ENCODE results near the gene TMEM135.
A peak's percentile ranks its signal among the peaks of the same experiment; 100 is the strongest.
"Not testable (repeated sequence)": the region's sequence is repeated elsewhere in the genome, so short reads cannot be mapped to it uniquely, and the experiment has no call there.

TMEM135 gene

DNA sequence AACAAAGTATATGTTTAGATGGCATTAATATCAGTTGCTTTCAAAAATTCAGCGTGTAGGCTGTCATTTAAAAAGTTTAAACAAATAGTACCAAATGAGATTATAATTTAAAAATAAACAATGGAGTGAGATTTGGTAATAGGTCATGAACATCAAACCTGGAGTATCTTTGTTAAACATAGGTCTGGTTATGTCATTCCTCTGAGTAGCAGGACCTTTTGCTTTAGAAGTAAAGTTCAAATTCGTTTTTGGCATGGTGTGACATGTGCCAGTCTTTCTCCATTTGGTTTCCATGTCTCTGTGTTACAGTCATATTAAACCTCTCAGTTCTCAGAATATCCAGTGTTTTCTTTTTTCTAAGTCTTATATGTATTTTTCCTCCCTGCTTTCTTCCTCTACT lies 242.4 kb downstream of the TMEM135 start:
- Mint-ChIP-seq H3K36me3 (ENCODE audit: low read depth) (peaks cover 1% of the 10 kb centered on the region), H3K9me3 (no peaks in the 10 kb centered on the region), H3K27ac (no peak overlapping the region), H3K4me3 (no peak overlapping the region), H3K27me3 (ENCODE audit: low read depth, poor library complexity) (no peaks in the 10 kb centered on the region), H3K4me1 (no peaks in the 10 kb centered on the region)
- TF ChIP-seq, protein P1, sequence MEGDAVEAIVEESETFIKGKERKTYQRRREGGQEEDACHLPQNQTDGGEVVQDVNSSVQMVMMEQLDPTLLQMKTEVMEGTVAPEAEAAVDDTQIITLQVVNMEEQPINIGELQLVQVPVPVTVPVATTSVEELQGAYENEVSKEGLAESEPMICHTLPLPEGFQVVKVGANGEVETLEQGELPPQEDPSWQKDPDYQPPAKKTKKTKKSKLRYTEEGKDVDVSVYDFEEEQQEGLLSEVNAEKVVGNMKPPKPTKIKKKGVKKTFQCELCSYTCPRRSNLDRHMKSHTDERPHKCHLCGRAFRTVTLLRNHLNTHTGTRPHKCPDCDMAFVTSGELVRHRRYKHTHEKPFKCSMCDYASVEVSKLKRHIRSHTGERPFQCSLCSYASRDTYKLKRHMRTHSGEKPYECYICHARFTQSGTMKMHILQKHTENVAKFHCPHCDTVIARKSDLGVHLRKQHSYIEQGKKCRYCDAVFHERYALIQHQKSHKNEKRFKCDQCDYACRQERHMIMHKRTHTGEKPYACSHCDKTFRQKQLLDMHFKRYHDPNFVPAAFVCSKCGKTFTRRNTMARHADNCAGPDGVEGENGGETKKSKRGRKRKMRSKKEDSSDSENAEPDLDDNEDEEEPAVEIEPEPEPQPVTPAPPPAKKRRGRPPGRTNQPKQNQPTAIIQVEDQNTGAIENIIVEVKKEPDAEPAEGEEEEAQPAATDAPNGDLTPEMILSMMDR (IDR thresholded peaks at IDR 0.05) = no peak
- no peak for DNase-seq

DNA sequence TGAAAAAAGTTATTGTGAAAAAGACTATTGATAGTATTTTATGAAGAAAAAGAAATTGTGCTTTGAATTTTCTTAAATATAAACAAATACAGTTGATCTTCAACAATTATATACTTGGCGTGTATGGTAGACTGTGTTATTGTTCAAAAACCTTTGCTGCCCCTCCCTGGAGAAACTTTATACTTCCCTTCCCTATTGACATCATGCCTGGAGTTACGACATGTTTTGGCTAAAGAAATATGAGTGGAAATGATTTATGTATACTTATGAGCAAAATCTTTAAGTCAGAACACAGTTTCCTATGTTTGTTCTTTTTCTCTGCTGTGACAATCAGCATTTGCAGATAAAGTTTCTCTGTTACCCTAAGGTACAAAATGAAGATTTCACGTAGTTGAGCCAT lies 243.8 kb downstream of the TMEM135 start:
- no peak for DNase-seq
- Mint-ChIP-seq H3K27ac (no peak overlapping the region), H3K4me3 (no peak overlapping the region), H3K36me3 (ENCODE audit: low read depth) (peaks cover 14% of the 10 kb centered on the region), H3K4me1 (no peaks in the 10 kb centered on the region), H3K27me3 (ENCODE audit: low read depth, poor library complexity) (no peaks in the 10 kb centered on the region), H3K9me3 (peaks cover 3% of the 10 kb centered on the region)
- TF ChIP-seq, protein P1 (IDR thresholded peaks at IDR 0.05) = no peak

DNA sequence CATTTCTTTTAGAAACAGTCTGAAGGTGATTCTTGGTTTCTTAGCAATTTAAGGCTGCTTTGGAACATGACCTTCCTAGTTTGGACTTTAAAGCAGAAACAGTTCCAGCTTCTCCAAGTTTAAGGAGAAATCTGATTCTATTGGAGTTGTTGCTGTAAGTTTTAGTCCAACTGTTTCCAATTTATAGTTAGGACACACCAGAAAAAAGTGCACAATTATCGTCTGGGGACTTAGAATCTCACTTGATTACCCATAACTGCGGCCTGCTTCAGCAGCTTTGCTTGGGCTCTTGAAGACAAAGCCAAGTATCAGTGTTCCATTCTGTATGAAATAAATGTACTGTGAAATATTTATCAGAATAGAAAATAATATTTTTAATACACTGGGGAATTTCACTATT lies 246.6 kb downstream of the TMEM135 start:
- no peak for DNase-seq
- Mint-ChIP-seq H3K4me1 (no peaks in the 10 kb centered on the region), H3K4me3 (no peak overlapping the region), H3K9me3 (peaks cover 3% of the 10 kb centered on the region), H3K36me3 (ENCODE audit: low read depth) (peaks cover 22% of the 10 kb centered on the region), H3K27ac (no peak overlapping the region), H3K27me3 (ENCODE audit: low read depth, poor library complexity) (no peaks in the 10 kb centered on the region)
- TF ChIP-seq, protein P1 (IDR thresholded peaks at IDR 0.05) = no peak

DNA sequence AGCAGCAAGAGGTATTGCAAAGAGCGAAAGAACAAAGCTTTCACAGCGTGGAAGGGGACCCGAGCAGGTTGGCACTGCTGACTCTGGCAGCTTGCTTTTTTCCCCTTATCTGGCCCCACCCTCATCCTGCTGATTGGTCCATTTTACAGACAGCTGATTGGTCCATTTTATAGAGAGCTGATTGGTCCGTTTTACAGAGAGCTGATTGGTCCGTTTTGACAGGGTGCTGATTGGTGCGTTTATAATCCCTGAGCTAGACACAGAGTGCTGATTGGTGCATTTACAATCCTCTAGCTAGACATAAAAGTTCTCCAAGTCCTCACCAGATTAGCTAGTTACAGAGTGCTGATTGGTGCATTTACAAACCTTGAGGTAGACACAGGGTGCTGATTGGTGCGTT lies 247.9 kb downstream of the TMEM135 start:
- H3K27ac Mint-ChIP-seq; H3K9me3 Mint-ChIP-seq; H3K4me1 Mint-ChIP-seq; H3K27me3 Mint-ChIP-seq (ENCODE audit: low read depth, poor library complexity); H3K4me3 Mint-ChIP-seq; DNase-seq: not testable (repeated sequence)
- peaks cover 26% of the 10 kb centered on the region for H3K36me3 Mint-ChIP-seq (ENCODE audit: low read depth)

DNA sequence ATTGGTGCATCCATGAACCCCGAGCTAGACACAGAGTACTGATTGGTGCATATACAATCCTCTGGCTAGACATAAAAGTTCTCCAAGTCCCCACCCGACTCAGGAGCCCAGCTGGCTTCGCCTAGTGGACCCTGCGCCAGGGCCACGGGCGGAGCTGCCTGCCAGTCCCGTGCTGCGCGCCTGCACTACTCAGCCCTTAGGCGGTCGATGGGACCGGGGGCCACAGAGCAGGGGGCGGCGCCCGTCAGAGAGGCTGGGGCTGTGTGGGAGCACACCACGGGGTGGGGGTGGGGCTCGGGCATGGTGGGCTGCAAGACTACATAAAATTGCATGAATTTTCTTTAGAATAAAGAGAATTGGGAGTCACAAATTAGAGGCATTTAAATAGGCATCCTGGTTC lies 248.6 kb downstream of the TMEM135 start:
- no peak for DNase-seq
- H3K36me3 Mint-ChIP-seq (ENCODE audit: low read depth) = peaks cover 26% of the 10 kb centered on the region

DNA sequence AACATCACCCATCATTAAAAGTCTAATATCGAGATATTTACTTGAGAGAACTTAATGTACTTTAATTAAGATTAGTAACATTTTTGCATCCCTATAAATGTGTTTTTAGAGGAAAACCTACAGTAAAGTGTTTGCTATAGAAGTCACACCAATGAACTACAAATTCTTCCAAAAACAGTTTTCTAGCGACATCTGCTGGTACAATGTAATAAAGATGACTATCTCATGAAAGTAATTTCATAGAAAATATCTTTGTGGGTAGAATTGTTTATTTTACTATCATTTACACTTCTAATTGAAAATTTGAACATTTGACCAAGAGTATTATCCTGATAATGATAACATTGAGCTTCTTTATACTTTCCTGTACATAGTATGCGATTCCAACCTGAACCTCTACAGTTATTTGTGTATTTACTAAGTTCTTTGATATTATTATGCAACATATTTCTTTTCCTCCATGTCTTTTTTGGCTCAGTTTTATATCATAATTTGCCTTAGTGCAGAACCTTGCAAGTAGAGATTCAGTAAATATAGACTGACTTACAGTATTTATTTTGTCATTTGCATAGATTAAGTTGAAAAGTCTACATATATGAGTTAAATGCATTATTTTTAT lies 252.7 kb downstream of the TMEM135 start:
- peaks cover 22% of the 10 kb centered on the region for H3K36me3 Mint-ChIP-seq (ENCODE audit: low read depth)
- DNase-seq = peak; percentile 11
- peaks cover 12% of the 10 kb centered on the region for H3K4me1 Mint-ChIP-seq
- no peaks in the 10 kb centered on the region for H3K27me3 Mint-ChIP-seq (ENCODE audit: low read depth, poor library complexity)
- H3K4me3 Mint-ChIP-seq = no peak overlapping the region
- H3K27ac Mint-ChIP-seq = no peak overlapping the region
- TF ChIP-seq, protein P1 (IDR thresholded peaks at IDR 0.05) = peak; percentile 76
- peaks cover 3% of the 10 kb centered on the region for H3K9me3 Mint-ChIP-seq

More for the DNA sequence above, 248.6 kb downstream of the TMEM135 start:
- Mint-ChIP-seq H3K4me1 (peaks cover 4% of the 10 kb centered on the region), H3K4me3 (no peak overlapping the region), H3K9me3 (peaks cover 3% of the 10 kb centered on the region), H3K27me3 (ENCODE audit: low read depth, poor library complexity) (no peaks in the 10 kb centered on the region), H3K27ac (no peak overlapping the region)
- TF ChIP-seq, protein P1 (IDR thresholded peaks at IDR 0.05) = no peak
